Measurements from ENCODE around the gene GNAI3.

Gene GNAI3

DNA sequence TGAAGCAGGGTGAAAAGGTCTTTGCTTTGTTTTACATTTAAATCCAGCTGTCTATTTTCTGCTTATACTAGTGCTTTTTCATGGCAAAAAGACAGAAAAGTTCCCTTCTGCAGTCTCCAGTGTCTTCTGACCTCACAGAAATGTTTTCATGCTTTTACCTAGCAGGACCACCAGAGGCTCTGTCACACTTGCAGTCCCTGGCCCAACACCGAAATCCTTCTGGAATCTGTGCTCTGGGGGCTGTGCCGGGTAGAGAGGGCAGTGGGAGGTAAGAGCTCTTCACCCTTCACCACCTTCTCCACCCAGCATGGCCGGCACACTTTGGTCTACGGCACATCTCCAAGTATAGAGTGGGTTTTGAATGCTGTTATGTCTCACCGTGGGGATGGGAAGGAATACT, 50.2 kb downstream of the GNAI3 start:
- DNase-seq (ENCODE audit: low read depth), result no peak

DNA sequence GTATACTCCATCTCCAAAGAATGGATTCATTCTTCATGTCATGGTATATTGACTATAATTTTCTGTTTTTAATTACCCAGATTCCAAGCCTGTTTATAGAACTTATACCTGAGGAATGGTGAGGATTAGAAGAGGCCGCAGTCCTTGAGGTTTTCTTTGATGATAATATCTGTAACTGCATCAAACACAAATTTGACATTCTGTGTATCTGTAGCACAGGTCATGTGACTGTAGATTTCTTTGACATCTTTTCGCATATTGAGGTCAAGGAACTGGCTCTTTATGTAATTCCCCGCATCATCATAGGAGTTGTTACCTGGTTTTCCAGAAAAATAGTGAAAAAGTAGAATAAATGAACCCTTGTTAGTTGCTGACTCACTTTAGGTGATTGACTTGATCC, 54.8 kb downstream of the GNAI3 start:
- no peak for DNase-seq (ENCODE audit: low read depth)

DNA sequence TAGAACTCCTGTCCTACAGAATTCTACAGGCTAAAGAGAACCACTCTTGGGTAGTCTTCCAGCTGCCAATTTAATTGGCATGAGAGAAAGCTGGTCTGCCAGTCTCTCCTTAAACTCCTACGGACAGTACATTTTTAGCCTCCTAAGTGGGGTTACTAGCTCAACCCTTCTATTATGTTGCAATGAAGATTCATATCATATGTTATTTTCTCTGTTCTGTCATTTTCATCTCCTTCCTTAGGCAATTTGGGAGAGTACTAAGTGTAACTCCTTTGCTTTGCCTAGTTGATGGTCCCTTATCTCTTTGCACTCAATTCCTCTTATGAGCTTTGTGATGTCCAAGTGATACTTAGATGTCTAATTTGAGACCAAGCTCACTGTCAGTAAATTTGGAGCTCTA, 57.0 kb downstream of the GNAI3 start:
- DNase-seq (ENCODE audit: low read depth), result no peak

DNA sequence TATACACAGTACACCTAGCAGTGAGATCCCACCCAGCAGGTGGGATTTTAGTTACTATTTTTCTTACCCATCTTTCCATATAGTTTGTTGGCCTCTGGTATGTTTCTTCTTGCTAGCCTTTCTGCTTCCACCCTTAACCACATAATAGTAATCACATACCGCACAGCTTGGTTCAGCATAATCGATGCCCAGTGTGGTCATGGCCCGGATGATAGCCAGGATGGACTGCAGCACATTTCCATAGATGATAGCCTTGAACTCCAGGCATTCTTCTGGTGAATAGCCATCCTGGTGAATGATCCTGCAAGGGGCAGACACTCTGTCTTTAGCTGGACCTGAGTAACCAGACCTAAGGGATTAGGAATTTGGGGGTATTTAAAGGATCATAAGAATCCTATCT, 61.5 kb downstream of the GNAI3 start:
- DNase-seq (ENCODE audit: low read depth), result no peak

DNA sequence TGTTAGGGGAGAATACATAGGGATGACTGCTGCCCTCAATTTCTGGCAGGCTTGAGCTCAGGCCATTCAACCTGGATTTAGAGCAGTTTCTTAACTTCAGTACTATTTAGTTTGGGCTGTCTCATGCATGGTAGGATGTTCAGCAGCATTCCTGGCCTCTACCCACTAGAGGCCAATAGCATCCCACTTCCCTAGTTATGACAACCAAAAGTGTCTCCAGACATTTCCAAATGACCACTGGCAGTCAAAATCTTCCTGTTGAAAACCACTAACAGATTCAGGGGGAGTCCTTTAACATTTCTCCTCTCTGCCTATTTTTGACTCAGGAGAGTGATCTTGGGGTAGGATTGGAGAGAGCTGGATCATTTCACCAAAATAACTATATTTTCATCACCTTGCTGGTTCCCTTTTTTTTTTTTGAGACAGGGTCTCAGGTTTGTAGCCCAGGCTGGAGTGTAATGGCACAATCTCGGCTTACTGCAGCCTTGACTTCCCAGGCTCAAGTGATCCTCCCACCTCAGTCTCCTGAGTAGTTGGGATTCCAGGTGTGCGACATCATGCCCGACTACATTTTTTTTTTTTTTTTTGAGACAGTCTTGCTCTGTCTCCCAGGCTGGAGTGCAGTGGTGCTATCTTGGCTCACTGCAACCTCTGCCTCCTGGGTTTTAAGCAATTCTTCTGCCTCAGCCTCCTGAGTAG, 62.3 kb downstream of the GNAI3 start:
- DNase-seq (ENCODE audit: low read depth), result no peak

DNA sequence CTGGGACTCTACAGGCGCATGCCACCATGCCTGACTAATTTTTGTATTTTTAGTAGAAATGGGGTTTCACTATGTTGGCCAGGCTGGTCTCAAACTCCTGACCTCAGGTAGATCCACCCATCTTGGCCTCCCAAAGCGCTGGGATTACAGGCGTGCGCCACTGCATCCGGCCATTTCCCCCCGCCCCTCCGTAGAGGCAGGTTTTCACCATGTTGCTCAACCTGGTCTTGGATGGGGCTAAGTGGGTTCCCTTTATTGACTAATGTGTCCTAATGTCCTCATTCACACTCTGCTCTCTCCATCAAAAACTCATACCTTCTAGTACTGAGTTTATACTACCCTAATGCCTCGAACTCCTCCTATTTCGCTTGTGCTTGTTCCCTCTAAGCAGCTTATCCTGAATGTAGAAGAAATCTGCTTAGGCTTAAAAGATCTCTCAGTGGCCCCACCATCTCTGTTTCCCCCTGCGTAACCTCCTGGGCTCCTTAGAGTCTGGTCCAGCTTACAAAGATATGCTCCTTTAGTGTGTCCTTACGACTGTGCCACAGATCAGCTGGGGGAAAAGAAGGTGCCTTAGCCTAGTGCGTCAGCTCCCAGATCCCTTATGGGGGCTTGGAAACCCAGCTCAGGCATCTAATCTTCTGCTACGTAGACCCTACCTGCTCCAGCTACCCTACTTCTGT, 63.0 kb downstream of the GNAI3 start:
- no peak for DNase-seq (ENCODE audit: low read depth)

DNA sequence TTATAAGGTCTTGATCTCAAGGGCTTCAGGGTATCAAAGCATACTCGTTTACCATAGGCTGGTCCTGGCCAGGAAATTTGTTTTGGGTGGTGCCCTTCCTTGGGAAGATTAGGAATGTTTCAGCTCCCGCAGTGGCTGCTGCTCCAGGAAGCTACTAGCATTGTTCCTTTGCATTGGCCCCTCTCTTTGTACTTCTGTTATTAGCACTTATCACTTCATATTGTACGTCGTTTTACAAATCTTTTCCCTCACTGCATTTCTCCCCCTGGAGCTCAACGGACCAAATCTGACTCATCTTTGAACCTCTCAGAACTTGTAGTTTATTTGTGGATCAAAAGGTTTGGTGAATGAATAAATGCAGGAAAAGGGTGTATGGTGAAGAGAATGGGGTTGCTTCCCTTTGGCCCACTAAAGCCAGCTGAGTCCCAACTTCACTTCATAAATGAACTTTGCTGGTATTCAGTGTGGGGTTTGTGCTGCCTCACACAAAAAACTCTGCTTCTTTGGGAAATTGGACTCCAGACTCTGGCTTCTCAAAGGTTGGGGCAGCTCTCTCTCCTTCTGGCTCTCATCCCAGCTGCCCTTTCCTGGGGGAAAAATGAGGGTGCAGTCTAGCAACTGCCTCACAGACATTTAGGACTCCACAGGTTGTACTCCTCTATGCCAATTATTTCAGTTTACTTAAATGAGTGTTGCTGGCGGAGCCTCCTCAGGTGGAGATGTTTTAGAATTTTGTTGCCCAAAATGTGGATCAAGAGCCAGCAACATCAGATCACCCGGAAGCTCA, 65.1 kb downstream of the GNAI3 start:
- no peak for DNase-seq (ENCODE audit: low read depth)

DNA sequence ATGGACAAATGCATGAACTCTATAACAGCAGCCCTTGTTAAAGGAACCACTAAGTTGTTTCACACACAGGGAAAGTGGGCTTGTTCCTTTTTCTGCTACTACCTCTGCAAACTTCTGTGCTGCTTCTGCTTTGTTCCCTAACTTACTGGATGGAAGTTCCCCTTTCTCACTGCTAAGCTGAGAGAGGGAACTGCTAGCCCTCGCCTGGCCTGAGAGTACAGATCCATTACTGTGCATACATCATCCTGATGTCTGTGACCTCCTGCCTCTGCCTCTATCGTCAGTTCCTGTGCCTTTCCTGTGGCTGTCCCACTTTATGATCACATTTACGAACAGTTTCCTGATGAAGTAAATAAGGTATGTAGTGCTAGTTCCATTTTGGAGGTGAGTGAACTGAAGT, 67.5 kb downstream of the GNAI3 start:
- no peak for DNase-seq (ENCODE audit: low read depth)

DNA sequence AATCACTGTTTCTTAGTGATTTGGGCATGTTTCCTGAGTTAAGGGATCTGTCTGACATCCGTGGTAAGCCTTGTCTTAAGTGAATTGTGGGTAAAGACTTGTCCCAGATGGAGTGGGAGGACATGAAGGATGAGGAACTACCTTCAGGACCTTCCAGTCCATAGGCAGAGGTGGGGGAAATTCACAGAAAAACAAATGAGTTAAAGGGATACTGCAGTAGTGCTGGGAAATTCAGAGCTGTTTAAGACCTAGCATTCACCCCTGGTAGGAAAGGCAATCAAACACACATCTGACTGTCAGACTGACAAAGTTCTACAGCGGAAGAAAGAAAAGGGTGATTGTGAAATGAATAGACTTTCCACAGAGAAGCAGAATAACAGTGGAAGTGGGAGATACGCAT, 68.0 kb downstream of the GNAI3 start:
- DNase-seq (ENCODE audit: low read depth), result no peak

DNA sequence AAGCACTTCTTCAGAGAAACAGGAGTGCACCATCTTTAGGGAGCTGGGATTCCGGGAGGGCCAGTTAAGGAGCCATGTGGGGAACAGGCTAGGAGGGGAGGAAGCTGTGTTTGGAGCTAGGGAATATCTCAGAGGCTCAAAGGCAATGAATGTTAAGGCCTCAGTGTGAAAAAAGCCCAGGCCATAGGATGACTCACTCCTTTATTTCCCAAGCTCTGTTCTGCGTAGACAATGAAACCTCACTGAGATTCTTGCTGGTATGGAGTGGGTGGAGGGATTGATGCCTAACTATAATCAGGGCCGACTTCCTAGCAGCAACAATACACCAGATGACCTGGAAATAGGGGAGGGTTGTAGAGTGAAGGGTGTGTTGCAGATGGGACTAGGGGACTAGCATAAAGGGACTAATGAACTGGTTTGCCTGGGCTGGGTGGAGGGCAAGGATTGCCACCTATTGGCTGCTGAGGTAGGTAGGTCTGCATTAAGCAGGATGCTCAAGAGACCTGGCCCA, 68.9 kb downstream of the GNAI3 start:
- no peak for DNase-seq (ENCODE audit: low read depth)

DNA sequence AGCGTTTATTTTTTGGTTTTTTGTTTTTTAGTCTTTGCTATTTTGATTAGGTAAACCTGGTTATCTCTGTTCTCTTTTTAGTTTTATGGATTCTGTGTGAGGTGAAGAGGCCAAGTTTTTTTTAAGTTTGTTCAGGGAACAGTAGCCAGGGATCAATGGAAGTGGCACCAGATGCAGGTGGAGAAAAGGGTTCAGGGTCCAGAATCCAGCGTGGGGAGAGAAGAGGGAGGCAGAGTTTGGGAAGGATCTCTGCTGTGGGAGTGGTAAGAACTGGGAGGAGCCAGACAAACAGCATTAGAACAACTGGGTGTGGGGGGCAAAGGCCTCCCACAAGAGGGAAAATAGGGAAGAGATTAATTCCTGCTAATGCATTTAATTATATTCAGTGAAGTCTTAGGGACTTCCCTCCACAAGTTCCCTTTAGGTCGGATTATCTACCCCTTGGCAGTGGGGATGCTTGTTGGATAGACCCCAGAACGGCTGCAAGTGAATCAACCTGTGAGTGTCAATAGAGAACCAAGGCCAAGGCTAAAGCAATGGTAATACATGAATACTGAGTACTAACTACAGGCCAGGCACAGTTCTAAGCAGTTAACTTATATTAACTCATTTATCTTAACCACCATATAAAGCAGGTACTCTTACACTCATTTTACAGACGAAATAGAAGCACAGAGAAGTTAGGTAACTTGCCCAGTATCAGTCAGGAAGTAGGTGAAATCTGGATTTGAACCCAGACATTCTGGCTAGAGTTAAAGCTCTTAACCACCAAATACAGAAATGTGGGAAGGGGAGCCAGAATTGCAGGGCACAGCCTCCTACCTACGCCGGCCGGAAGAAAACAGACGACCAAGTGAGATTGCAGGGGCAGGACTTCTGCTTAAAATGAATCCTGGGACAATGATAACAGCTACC, 70.5 kb downstream of the GNAI3 start:
- no peak for DNase-seq (ENCODE audit: low read depth)

DNA sequence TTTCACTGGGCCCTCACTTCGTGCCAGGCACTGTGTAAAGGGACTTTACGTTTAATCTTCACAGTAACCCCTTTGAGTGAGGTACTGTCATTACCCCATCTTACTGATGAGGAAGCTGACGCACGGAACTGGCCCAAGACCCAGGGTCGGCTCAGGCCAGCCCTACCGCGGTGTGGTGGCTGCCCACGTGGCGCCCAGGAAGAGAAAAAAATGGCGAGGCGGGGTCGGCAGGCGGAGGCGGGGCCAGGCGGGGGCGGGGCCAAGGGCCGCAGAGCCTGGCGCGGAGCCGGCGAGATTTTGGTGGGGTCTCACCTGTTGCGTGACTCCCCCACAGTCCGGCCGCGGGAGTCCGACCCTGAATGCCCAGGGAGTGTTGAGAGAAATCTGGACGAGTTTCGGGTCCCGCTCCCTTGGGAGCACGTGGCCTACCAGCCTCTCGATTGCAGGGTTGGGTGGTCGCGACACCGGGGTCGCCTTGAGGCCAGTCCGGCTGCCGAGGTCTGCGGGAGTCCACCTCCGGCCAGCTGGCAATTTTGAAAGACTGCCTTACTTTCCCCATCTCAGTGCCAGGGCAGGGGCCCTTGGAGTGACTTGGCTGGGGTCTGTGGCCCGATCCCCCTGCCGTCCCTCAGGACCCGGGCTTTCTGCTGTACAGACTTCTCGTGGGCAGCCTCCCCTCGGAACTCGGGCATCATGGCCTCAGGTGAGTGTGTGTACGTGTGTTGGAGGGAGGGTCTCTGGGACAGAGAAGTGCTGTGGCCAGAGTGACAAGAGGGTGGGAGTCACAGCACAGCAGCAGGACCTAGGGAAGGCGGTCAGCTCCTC, 71.4 kb downstream of the GNAI3 start, which contains the start of the genes AMPD2 and GNAT2:
Gene AMPD2, plus strand, starts transcription at position 262 of the 825 bp plus-strand sequence. CDS start 1,339 bp downstream, outside the sequence.
Gene GNAT2, minus strand, starts transcription at position 41 of the 825 bp plus-strand sequence. CDS start 6,746 bp downstream, outside the sequence.
- peak; percentile 67 for DNase-seq (ENCODE audit: low read depth)

DNA sequence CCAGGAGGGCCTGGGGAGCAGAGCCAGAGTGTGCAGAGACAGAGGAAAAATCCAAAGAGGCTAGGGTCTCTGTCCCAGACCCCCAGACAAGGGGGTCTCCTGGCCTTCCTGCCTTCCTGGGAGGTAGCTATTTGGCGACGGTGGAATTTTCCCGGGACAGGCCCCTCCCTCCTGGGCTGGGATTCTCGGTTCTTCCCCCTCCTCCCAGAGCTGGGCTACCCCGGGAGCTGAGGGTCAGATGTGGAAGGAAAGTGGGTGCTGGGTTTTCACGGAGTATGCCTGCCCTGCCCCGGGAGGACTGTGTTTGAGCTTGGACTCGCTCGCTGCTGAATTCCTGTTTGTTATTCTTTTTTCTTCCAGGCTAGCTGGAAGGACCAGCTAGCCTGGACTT, 72.0 kb downstream of the GNAI3 start:
- DNase-seq (ENCODE audit: low read depth), result no peak

DNA sequence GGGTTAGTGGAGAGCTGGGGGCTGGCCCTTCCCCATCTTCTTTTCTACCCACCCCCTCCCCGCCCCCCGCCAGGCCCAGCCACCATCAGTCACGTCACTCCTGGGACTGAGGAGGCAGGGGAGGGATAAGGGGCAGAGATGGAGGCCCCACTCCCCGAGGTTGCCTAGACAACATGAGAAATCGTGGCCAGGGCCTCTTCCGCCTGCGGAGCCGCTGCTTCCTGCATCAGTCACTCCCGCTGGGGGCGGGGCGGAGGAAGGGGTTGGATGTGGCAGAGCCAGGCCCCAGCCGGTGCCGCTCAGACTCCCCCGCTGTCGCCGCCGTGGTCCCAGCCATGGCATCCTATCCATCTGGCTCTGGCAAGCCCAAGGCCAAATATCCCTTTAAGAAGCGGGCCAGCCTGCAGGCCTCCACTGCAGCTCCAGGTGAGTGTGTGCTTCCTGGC, 72.4 kb downstream of the GNAI3 start:
- DNase-seq (ENCODE audit: low read depth), result peak; percentile 95

DNA sequence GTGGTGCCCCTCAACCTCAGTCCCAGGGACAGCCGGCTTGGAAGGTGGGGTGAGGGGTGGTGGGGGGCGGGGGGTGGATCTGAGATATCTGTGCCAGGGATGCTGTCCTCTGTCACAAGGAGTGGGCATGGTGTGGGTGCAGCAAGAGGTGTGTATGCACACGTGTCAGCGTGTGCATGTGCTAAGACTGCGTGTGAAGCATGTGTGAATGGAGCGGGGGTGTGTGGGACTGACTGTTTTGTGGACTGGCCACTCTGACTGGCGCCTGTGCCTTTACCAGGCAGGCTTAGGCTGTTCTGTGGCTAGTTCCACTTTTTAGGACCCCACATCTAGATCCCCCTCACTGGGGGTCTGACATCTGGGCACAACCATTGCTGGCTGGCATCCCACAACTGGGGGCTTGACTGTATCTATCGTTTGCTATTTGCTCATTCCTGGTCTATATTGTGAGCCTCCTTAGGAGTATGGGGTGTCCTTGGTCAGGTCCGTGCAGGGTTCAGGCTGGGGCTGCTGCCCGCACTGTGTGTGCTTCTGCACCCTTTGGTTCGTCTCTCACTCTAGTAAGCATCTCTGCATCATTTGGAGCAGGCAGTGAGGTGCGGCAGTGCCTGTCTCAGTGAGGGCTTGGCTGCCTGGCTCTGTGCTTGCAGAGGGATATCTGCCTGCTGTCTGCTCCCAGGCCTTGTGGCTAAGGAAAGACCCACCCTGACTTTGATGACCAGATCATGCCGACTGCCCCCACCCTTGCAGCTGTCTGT, 73.1 kb downstream of the GNAI3 start:
- no peak for DNase-seq (ENCODE audit: low read depth)

DNA sequence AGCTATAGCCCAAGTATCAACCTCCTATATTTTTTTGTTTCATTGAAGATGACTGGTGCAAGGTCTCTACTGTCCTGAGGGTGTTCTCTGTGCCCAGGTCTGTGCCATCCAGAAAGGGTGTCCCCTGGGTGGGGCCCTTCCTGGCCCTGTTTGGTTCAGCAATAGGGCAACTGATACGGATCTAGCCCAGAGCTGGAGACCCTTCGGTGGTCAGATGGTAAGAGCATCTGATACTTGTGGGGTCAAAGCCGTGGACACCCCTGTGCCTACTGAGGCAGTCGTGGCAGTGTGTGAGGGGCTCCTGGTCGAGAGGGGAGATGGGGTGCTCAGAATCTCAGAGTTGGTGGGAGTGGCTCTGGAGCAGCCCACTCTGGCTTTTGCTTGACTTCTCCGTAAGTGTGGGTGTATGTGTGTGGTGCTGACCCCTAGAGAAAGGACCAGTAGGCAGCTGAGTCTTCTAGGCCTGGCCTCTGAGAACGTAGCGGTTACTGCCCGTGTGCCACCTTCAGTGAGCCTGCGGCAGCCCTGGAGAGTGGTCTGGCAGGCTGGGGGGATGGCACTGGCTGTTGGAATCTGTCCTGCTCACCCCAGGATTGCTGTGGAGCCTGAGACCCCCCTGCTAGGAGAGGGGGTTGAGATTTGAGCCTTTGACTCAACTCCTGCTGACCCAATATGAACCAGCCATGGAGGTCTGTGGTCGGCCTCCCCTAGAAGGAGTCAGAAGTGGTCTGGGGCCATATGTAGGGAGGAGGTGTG, 73.9 kb downstream of the GNAI3 start:
- DNase-seq (ENCODE audit: low read depth), result no peak

DNA sequence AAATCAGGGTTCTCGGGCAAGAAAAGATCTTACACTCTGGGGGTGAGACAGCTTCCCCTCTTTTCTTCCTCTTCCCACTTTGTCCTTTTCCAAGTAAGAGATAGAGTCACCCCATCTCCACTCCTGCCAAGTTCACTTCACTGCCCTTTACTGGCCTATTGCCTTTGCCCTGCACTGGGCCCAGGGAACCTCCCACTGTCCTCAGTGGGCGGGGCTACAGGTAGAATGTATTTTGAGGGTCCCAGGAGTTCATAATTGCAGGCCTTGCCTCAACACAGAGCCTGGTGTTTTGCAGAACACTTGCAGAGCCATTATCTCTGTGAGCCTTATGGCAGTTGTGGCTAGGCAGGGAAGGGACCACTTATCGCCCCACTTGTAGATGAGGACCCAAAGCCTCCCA, 74.5 kb downstream of the GNAI3 start:
- no peak for DNase-seq (ENCODE audit: low read depth)

DNA sequence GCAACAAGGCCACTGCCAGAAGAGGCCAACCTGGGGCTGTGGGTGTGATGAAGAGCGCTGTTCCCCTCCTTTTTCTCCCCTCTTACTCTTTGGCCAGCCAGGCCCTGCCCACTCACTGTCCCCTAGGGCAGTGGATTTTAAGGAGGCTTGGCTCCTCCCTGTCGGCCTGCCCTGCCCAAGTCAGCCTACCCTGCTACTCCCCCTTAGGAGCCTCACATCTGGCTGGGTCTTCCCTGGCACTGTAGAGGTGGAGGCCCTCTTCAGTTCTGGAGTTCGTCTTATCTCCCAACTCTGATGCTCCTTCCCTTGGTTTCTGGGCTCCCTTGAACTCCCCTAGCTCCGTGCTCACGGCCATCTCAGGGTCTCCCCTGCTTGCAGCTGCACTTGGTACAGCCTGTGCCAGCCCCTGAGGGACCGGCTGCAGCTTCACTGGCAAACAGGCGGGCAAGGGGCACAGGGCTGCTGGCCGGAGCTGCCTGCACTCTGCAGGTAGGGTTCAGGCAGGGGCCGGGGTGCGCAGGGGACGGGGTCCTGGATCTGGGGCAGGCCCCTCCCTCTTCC, 75.3 kb downstream of the GNAI3 start:
- DNase-seq (ENCODE audit: low read depth), result no peak
